ENCODE data around the gene DNAH2. TPM values are rescaled to one million over a fixed set of nuclear protein-coding genes. Genes with fewer than 3 reads are reported as not detected.

The DNAH2 gene
- total and polyA plus RNA-seq, 2 of the 8 experiments (the other 6 are each of a cell fraction or from before 2014, with no cell fraction given): 0.13 to 0.18 TPM

- TF ChIP-seq EZH2 (IDR thresholded peaks at IDR 0.05; ENCODE audit: low read depth, low read length, severe bottlenecking) (no peak), RBBP5 (IDR thresholded peaks at IDR 0.05; ENCODE audit: borderline replicate concordance, low read depth, low read length) (no peak), PHF8 (conservative IDR thresholded peaks at IDR 0.05; ENCODE audit: low read depth, low read length) (no peak), CHD2 (IDR thresholded peaks at IDR 0.05; ENCODE audit: low read length) (no peak), GABPA (IDR thresholded peaks at IDR 0.05; ENCODE audit: borderline replicate concordance, insufficient read depth, low read length) (no peak), BRCA1 (IDR thresholded peaks at IDR 0.05; ENCODE audit: low read depth, low read length) (no peak), MAFK (IDR thresholded peaks at IDR 0.05; ENCODE audit: low read depth, low read length) (no peak), E2F6 (IDR thresholded peaks at IDR 0.05) (no peak), SP1 (IDR thresholded peaks at IDR 0.05; ENCODE audit: low read depth, low read length) (peak; percentile 42; the same call in 1 of the 2 replicates), POLR2AphosphoS5 (IDR thresholded peaks at IDR 0.05; ENCODE audit: low read depth, low read length) (0 out of 2 replicates have a peak, but pooled peaks have one; percentile 35), BCL11A (IDR thresholded peaks at IDR 0.05; ENCODE audit: low read depth in 2 of 2, low read length in 2 of 2) (no peak), CHD1 (IDR thresholded peaks at IDR 0.05; ENCODE audit: low read depth, low read length) (no peak), KDM4A (IDR thresholded peaks at IDR 0.05; ENCODE audit: low read depth, low read length, severe bottlenecking) (no peak), RFX5 (IDR thresholded peaks at IDR 0.05; ENCODE audit: borderline replicate concordance, low read depth, low read length) (peak; percentile 24; the same call in 1 of the 2 replicates)
These were observed 13.7 kb upstream of the DNAH2 start (continued) for GRCh38 chr17:7703584-7704479.
